Renal pelvis (tissue), 12 donors: ENCODE measurements around the gene SOBP. TPM values are rescaled to one million over a fixed set of nuclear protein-coding genes. Genes with fewer than 3 reads are reported as not detected.
"Not testable (repeated sequence)": the region's sequence is repeated elsewhere in the genome, so short reads cannot be mapped to it uniquely, and the experiment has no call there.

Experiments used
- DNase-seq: peaks from one replicate; pipeline ENCODE4 v3.0.0-alpha.2; 2013
- long read RNA-seq, 16 experiments: transcript quantifications; one replicate each; lab custom pipeline, GENCODE V29; 2026
- polyA plus RNA-seq, 3 donors: library from polyadenylated mRNA; unstranded; fragments of 120-200 nt; gene quantifications; one replicate each; pipeline ENCODE4 v1.2.1, GENCODE V29; 2013; ENCODE audit not compliant: insufficient read length in 3 of 3

SOBP gene
- polyA plus RNA-seq, result 10 to 100 TPM; 11.0 to 15.3 (median 12.6) TPM
- long read RNA-seq, donor 1, result 0 reads
- long read RNA-seq, donor 2, full-length matches to known transcripts, result 1 of 1 reads
- long read RNA-seq, donor 2, partial matches to known transcripts, result 0 of 1 reads
- long read RNA-seq, donor 2, other reads (novel, unspliced or antisense), result 0 of 1 reads
- long read RNA-seq, donor 3, result 0 reads
- long read RNA-seq, donor 4, result 0 reads
- long read RNA-seq, donor 5, result 0 reads
- long read RNA-seq, donor 6, full-length matches to known transcripts, result 1 of 57 reads
- long read RNA-seq, donor 6, partial matches to known transcripts, result 56 of 57 reads
- long read RNA-seq, donor 6, other reads (novel, unspliced or antisense), result 0 of 57 reads
- long read RNA-seq, donor 7, result 0 reads
- long read RNA-seq, donor 8, full-length matches to known transcripts, result 1 of 14 reads
- long read RNA-seq, donor 8, partial matches to known transcripts, result 13 of 14 reads
- long read RNA-seq, donor 8, other reads (novel, unspliced or antisense), result 0 of 14 reads
- long read RNA-seq, donor 9, full-length matches to known transcripts, result 1 of 1 reads
- long read RNA-seq, donor 9, partial matches to known transcripts, result 0 of 1 reads
- long read RNA-seq, donor 9, other reads (novel, unspliced or antisense), result 0 of 1 reads
- long read RNA-seq, donor 10, partial matches to known transcripts, result 44 of 44 reads
- long read RNA-seq, donor 10, other reads (novel, unspliced or antisense), result 0 of 44 reads
- long read RNA-seq, donor 11, result 0 reads
- long read RNA-seq, donor 12, result 0 reads
- long read RNA-seq, donor 13, partial matches to known transcripts, result 6 of 6 reads
- long read RNA-seq, donor 13, other reads (novel, unspliced or antisense), result 0 of 6 reads
- long read RNA-seq, donor 14, partial matches to known transcripts, result 5 of 5 reads
- long read RNA-seq, donor 14, other reads (novel, unspliced or antisense), result 0 of 5 reads
- long read RNA-seq, donor 15, result 0 reads
- long read RNA-seq, donor 16, result 0 reads

DNA sequence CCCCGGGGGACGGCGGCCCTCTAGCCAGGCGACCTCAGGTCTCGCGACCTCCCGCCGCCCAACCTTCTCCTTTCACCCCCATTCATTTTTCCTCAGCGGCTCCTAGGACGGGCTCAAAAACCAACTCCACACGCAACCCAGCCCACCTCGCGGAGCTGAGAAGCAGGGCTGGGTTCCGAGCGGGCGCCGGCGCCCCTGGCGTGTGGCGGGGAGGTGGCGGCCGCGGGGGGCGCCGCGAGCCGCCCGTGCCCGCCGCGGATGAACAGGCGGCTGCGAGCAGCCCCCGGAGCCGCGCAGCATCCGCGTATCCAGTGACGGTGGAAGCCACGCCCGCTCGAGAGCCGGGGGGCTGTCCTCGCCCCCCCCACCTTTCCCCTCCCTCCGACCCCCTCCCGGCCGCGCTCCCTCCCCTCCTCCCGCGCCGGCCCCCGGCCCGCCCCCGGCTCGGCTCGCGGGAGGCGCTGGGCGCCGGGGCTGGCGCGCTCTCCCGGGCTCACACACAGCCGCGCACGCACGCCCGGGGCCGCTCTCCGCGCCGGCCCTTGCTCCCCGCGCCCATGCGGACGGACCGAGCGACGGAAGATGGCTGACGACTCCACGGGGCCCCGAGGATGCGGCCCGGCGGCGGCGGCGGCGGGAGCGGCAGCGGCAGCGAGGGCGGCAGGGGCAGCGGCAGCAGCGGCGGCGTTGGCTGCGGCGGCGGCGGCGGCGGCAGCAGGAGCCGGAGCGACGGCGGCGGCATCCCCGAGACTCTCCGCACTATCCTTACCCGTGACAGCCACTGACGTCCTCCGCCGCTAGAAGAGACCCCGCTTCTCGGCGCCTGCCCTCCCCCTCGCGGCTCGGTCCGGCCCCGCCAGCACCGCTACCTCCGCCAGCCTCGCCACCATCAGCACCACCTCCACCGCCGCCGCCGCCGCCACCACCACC is at the start of gene SOBP:
Gene SOBP (plus strand): TSS at position 482 of the 930 bp plus-strand sequence. CDS start 500 bp downstream, outside the sequence.
- peak; percentile 81 for DNase-seq

DNA sequence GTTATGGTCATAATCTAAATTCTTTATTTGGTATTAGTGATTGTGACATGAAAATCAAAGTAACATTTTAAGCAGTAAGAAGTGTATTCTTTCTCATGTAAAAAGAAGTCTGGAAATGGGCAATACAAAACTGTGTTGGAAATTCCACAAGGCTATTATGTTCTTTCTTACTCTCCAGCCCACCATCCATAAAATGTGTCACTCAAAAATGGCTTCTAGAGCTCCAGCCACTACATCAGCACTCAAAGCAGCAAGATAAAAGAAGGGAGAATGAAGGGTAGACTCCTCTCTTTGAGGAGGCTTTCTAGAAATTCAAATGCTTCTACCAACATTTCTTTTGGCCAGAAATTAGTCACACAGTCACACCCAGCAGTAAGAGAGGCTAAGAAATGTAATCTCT is 49.0 kb upstream of the SOBP start:
- no peak for DNase-seq

DNA sequence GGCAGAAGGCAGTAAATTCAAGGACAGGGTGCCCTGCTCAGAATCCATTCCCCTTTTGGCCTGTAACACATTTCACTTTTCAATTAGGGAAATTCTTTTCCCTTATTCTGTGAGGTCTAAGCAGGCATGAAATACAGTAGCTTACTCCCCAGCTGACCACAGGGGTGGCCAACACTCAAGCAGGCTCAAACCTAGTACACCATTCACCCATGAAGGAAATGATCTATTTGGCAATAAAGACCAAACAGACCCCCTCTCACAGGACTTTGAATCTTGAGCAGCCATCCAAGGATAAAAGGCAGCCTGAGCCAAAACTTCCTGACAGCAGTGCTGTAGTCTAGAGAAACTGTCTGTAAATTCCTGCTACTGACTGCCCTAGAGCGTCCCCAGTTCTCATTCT is 48.2 kb upstream of the SOBP start:
- DNase-seq, result peak; percentile 59

DNA sequence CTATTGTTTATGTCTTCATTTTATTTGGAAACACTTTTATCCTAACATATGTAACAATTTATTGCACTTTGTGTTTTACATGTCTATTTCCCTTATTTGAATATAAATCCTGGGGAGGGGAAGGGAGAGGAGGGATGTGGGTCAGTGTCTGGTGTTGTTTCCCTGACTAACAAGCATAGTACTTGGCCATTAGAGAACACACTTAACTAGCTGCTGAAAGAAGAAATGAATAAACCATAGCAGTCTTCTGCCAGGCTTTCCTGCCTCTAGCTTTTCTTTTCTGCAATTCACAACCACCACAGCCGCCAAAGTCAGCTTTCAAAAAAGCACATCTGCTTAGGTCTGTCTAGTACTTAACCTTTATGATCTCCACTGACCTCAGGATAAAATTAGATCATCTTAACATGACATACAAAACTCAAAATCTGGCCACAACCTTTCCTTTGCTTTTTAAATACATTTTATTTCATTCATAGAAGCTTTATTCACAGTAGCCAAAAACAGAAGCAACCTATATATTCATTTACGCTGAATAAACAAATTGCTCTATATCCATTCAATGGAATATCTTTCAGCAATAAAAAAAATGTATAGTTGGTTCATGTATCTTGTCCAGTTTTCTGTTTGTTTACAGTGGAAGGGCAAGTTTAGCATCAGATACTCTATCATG is 46.8 kb upstream of the SOBP start:
- DNase-seq, result no peak

DNA sequence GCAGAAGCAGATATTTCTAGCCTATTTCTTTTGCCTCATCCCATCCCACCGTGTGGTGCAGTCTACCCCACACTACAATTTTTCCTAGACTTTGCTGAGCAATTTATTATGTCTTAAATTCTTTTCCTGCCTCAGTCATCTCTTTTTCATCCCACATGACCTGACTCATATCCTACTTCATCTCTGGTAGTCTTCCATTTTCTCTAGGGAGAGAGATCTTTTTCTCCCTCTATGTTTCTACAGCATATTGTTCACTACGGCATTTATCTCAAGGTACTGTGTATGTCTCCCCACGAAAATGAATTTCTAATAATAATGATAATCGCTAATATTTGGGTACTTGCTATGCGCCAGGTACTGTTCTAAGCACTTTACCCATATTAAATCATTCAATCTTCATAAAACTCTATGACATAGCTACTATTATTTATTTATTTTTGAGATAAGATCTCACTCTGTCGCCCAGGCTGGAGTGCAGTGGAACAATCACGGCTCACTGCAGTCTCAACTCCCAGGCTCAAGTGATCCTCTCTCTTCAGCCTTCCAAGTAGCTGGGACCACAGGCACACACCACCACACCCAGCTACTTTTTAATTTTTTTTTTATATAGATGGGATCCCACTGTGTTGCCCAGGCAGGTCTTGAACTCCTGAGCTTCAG is 46.2 kb upstream of the SOBP start:
- DNase-seq, result no peak

GRCh38 chr6:107444277-107444676 is 45.6 kb upstream of the SOBP start:
- DNase-seq, result no peak

GRCh38 chr6:107447663-107448216 is 42.2 kb upstream of the SOBP start:
- no peak for DNase-seq

DNA sequence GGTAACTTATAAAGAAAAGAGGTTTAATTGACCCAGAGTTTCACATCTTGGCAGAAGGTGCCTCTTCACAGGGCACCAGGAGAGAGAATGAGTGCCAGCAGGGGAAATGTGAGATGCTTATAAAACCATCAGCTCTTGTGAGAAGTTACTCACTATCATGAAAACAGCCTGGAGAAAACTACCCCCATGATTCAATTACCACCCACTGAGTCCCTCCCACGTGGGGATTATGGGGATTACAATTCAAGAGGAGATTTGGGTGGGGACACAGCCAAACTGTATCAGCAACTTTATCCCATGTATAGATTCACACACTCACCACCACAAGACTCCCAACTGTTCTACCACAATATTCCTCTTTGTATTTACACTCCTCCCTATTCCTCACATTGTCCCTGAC is 41.1 kb upstream of the SOBP start:
- DNase-seq, result no peak

DNA sequence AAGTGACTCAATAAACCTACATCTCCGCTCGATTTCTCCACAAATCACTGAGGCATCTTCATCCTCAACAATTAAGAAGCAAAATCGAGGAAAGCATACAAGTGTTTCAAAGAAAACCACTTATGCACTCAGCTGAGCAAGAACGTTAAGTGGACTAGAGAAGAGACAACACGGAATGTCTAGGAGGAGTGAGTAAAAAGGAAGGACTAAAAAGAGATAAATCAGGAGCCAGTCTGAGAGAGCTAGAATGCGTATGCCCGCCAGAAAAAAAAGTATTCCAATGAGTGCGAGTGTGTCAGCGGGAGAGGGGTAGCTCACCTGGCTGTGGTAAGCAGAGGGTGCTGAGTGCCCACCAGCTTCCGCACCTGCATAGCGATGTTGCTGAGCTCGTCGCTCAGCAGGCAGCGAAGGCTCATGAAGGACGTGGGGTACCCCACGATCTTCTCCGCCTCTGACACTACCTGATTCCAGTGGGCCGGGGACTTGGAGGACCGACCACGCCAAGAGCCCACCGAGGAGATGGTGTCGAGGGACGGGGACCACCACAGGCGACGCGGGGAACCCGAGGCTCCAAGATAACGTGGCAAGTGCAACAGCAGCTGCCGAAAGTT is 31.1 kb upstream of the SOBP start:
- DNase-seq, result peak; percentile 19

GRCh38 chr6:107459283-107460082 is 30.4 kb upstream of the SOBP start, which contains the start of gene PDSS2:
Gene PDSS2 (minus strand): TSS chr6:107459564. CDS start chr6:107459285, 279 bp downstream.
- peak; percentile 98 for DNase-seq

DNA sequence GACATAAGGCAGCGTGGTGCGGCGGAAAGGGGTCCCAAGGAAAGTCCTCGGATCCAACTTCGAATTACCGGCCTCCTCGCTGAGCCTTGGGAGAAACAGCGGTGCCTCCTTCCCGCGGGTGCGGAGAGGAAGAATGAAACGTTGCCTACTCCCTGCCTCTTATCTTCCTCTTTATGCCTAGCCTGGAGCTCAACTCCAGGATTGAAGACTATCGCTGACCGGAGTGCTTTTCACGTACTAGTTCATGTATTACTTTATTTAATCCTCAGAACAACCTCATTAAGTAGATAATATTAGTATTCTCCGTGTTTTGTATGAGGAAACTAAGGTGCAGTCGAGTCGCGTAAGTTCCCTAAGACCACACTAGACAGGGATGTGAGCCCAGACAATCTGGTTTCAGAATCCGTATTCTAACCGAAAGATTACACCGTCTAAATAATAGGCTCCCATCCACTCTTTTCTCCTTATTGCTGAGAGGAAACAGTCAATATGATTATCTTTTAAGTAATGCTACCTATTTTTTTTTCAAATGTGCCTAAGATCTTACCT is 29.8 kb upstream of the SOBP start:
- no peak for DNase-seq

DNA sequence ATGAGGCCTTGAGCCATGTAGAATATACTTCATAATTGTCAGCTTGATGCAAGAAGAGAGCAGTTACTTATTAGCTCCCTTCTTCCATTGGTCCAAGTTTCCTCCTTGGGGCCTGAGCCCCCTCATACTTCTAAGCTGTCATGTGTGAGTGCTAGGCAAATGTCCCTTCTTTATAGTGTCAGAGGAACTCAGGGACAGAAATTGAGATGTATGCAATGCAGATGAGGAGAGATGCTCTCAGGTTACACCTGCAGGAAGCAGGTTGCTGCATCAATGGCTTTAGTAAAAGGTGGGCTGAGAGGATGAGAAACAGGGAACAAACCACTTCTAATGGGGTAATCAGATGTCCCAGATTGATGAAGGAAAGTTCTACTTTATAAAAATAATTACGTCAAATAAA is 23.9 kb upstream of the SOBP start:
- no peak for DNase-seq

GRCh38 chr6:107470364-107470763 is 19.6 kb upstream of the SOBP start:
- no peak for DNase-seq

- DNase-seq, result no peak
Observed at GRCh38 chr6:107473660-107474059, 16.3 kb upstream of the SOBP start.

- not testable (repeated sequence) for DNase-seq
Observed at GRCh38 chr6:107475360-107475759, 14.6 kb upstream of the SOBP start.

DNA sequence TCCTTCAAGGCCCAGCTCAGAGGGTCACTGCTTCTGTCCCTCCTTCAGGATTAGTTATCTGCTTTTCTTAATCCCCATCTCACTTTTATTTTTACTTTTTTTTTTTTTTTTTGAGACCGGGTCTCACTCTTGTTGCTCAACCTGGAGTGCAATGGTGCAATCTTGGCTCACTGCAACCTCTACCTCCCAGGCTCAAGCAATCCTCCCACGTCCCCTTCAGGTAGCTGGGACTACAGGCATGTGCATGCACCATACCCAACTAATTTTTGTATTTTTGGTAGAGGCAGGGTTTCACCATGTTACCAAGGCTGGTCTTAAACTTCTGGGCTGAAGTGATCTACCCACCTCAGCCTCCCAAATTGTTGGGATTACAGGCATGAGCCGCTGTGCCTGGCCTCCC is 14.1 kb upstream of the SOBP start:
- DNase-seq, result not testable (repeated sequence)

DNA sequence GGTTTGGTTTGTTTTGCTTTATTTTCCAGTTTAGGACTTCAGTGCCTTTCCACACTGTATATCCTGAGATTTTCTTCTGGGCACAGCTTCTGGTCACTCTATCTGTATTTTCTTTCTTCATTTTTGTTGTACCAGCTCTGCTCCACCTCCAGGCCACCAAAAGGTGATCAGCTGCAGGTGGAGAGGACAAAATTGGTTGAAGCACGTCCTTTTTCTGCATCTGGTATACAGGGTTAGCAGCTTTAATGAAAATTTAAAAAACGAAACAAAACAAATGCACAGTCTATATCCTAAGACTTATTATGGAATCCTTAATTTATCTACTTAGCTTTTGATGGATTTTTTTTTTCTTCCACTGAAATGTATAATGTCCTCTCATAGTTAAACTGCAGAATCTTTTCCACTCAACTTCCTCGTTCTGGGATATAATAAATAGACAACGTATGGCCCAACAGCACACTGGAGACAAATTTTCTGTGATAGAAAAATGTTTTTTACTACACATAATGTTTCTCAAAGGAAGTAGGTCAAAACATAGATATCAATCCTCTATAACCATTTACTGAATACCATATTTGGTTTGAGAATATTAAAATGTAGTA is 10.7 kb upstream of the SOBP start:
- DNase-seq, result no peak

GRCh38 chr6:107485157-107485556 is 4.8 kb upstream of the SOBP start:
- DNase-seq, result no peak
